Erythroblast (primary cell): ENCODE measurements around the gene ZG16B.

Source experiments
- GATA1 ChIP-seq: IDR thresholded peaks from 2 replicates; pipeline ENCODE4 v1.6.1; 2011; ENCODE audit warnings: low read depth, mild to moderate bottlenecking, control low read depth, low read length, moderate library complexity
- POLR2A ChIP-seq: IDR thresholded peaks from 2 replicates; pipeline ENCODE4 v1.6.1; 2011; ENCODE audit warnings: mild to moderate bottlenecking, low read length

GRCh38 chr16:2853531-2854073 lies 23.5 kb downstream of the ZG16B start:
- TF ChIP-seq POLR2A (no peak), GATA1 (no peak)
